ENCODE data around the gene NR1H4. TPM values are rescaled to one million over a fixed set of nuclear protein-coding genes. Genes with fewer than 3 reads are reported as not detected.
"Not testable (repeated sequence)": the region's sequence is repeated elsewhere in the genome, so short reads cannot be mapped to it uniquely, and the experiment has no call there.

Gene NR1H4
- under 1 TPM in 4 of 7 donors, not detected in 3; 0.30 to 0.85 (median 0.84) TPM for total RNA-seq
- polyA plus RNA-seq, result 1 to 10 TPM in 1 of 3 donors, under 1 TPM in 2; 0.18 to 1.1 (median 0.24) TPM
- long read RNA-seq, donor 1, result 0 reads
- long read RNA-seq, donor 2, result 0 reads

DNA sequence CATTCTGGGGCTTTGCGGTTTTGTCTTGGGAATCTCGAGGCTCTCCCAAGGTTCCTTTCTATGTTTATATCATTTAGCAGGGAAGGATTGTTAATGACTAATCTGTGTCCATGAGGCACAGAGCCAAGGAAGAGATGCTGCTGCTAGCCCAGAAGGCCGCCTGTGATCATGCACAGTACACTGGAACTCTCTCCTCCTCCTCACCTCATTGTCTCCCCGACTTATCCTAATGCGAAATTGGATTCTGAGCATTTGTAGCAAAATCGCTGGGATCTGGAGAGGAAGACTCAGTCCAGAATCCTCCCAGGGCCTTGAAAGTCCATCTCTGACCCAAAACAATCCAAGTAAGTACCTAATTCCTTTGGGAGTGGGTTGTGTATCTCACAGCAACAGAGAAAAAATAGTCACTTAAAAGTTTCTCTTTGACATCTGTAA is at the start of gene NR1H4:
Gene NR1H4, plus strand, starts transcription at position 151 of the 435 bp plus-strand sequence. CDS start 19,458 bp downstream, outside the sequence.
- H3K27me3 ChIP-seq (replicated peaks in 1 of 7), result no peaks in the 10 kb centered on the region
- H3K27ac ChIP-seq, result no peak within 1 kb of the TSS
- H3K4me1 ChIP-seq, result no peaks in the 10 kb centered on the region
- 68 to 82% (median 69%) methylated on average over 6 of the region's 6 CpGs for WGBS, 5 donors
- intact Hi-C loops (cut with DNase I; ENCODE audit: low total_unique reads), result no loop called here
- no peaks in the 10 kb centered on the region for H3K36me3 ChIP-seq
- H3K4me3 ChIP-seq, result no peak within 1 kb of the TSS
- DNase-seq, result no peak
- TF ChIP-seq POLR2A (IDR thresholded peaks at IDR 0.05) (no peak), POLR2AphosphoS5 (IDR thresholded peaks at IDR 0.05) (no peak)
- TF ChIP-seq, protein P1, sequence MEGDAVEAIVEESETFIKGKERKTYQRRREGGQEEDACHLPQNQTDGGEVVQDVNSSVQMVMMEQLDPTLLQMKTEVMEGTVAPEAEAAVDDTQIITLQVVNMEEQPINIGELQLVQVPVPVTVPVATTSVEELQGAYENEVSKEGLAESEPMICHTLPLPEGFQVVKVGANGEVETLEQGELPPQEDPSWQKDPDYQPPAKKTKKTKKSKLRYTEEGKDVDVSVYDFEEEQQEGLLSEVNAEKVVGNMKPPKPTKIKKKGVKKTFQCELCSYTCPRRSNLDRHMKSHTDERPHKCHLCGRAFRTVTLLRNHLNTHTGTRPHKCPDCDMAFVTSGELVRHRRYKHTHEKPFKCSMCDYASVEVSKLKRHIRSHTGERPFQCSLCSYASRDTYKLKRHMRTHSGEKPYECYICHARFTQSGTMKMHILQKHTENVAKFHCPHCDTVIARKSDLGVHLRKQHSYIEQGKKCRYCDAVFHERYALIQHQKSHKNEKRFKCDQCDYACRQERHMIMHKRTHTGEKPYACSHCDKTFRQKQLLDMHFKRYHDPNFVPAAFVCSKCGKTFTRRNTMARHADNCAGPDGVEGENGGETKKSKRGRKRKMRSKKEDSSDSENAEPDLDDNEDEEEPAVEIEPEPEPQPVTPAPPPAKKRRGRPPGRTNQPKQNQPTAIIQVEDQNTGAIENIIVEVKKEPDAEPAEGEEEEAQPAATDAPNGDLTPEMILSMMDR (IDR thresholded peaks at IDR 0.05 in 8 of 11, conservative IDR thresholded peaks at IDR 0.05 in 3 of 11), result no peak
- no peaks in the 10 kb centered on the region for H3K9me3 ChIP-seq

DNA sequence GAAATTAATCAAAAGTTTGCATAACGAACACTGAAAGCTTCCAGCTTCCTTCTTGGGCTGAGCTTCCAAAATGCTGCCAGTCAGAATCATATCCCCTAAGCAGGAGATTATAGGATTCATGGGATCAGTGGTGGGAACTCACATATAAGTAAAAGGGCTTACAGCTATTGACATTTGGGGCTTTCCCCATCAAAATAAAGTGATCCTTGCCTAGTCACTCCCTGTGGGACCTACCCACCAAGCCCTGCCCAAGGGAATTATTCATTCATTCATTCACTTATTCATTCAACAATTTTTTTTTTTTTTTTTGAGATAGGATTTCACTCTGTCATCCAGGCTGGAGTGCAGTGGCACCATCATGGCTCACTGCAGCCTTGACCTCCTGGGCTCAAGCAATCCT is 47.5 kb upstream of the NR1H4 start:
- Histone ChIP-seq H3K4me1 (no peaks in the 10 kb centered on the region), H3K27me3 (replicated peaks in 1 of 7) (no peaks in the 10 kb centered on the region), H3K36me3 (no peaks in the 10 kb centered on the region), H3K4me3 (no peak overlapping the region), H3K27ac (no peak overlapping the region), H3K9me3 (peaks cover 0 to 13% (median 6%) of the 10 kb centered on the region in 8 donors)
- DNase-seq, result no peak
- TF ChIP-seq POLR2A (IDR thresholded peaks at IDR 0.05), result no peak
- no peak for TF ChIP-seq POLR2AphosphoS5 (IDR thresholded peaks at IDR 0.05)
- TF ChIP-seq, protein P1 (IDR thresholded peaks at IDR 0.05 in 8 of 11, conservative IDR thresholded peaks at IDR 0.05 in 3 of 11), result no peak
- intact Hi-C loops (cut with DNase I; ENCODE audit: low total_unique reads), result no loop called here
- 21 to 34% (median 24%) methylated on average over 1 of the region's 1 CpG for WGBS, 5 donors

DNA sequence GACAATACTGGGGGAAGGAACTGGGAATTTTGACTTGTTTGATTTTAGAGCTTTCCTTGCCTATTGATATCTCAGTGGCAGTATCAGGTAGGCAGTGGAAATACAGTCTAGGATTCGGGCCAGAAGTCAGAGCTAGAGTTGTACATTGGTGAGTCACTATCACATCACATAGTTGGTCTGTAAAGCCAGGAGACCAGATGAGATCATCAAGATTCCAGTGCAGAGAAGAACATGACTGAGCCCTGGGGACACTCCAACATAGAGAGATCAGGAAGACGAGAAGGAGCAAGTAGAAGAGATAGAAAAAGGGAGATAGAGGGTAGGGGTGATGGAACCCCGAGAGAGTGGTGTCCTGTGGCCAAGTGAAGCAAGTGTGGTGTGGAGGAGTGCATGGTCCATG is 46.6 kb upstream of the NR1H4 start:
- H3K9me3 ChIP-seq, result peaks cover 0 to 13% (median 6%) of the 10 kb centered on the region in 8 donors
- no peak for DNase-seq
- no peak overlapping the region for H3K27ac ChIP-seq
- intact Hi-C loops (cut with DNase I; ENCODE audit: low total_unique reads), result no loop called here
- no peaks in the 10 kb centered on the region for H3K4me1 ChIP-seq
- H3K27me3 ChIP-seq (replicated peaks in 1 of 7), result no peaks in the 10 kb centered on the region
- no peak for TF ChIP-seq POLR2AphosphoS5 (IDR thresholded peaks at IDR 0.05)
- no peak overlapping the region for H3K4me3 ChIP-seq
- 64 to 79% (median 71%) methylated on average over 3 of the region's 3 CpGs for WGBS, 5 donors
- H3K36me3 ChIP-seq, result no peaks in the 10 kb centered on the region

DNA sequence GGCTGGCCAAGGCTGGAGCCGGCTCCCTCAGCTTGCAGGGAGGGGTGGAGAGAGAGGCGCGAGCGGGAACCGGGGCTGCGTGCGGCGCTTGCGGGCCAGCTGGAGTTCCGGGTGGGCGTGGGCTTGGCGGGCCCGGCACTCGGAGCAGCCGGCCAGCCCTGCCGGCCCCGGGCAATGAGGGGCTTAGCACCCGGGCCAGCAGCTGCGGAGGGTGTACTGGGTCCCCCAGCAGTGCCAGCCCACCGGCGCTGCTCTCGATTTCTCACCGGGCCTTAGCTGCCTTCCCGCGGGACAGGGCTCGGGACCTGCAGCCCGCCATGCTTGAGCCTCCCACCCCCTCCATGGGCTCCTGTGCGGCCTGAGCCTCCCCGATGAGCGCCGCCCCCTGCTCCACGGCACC is 43.4 kb upstream of the NR1H4 start:
- H3K36me3 ChIP-seq; H3K9me3 ChIP-seq; intact Hi-C loops (cut with DNase I; ENCODE audit: low total_unique reads); H3K4me1 ChIP-seq; DNase-seq; H3K27ac ChIP-seq; H3K4me3 ChIP-seq; H3K27me3 ChIP-seq (replicated peaks in 1 of 7): not testable (repeated sequence)
- 93 to 97% (median 95%) methylated on average over 4 to 32 of the region's 32 CpGs for WGBS, 5 donors

DNA sequence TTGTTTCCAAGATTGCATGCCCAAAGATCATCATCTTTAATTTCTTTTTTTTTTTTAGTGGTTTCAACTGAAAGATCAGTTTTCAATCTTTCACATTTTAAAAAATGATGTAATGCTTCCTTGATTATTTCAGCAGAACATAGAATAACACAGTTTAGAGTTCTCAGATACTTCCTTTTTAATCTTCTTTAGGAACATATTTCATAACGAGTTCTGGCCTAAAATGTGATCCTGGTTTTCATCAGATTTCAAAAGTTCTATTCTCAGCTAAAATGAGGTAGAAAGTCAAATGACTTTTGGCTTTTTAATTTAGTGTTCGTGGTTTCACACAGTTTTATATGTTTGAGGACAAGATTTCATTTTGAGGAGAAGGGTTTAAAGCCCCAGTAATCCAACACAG is 40.0 kb upstream of the NR1H4 start:
- whole genome bisulfite sequencing, 5 donors, result 17 to 43% (median 23%) methylated on average over 2 of the region's 2 CpGs

More for the DNA sequence above, 40.0 kb upstream of the NR1H4 start:
- DNase-seq, result no peak
- H3K36me3 ChIP-seq, result no peaks in the 10 kb centered on the region
- peaks cover 0 to 5% (median 0%) of the 10 kb centered on the region in 8 donors for H3K9me3 ChIP-seq
- TF ChIP-seq, protein P1 (IDR thresholded peaks at IDR 0.05 in 8 of 11, conservative IDR thresholded peaks at IDR 0.05 in 3 of 11), result no peak
- TF ChIP-seq POLR2AphosphoS5 (IDR thresholded peaks at IDR 0.05) (no peak), POLR2A (IDR thresholded peaks at IDR 0.05) (no peak)
- H3K4me1 ChIP-seq, result peaks cover 0 to 4% (median 0%) of the 10 kb centered on the region in 6 donors
- peak overlapping the region in 4 of 8 donors; percentile 36 to 60 (median 50) for H3K27ac ChIP-seq
- intact Hi-C loops (cut with DNase I; ENCODE audit: low total_unique reads), result no loop called here
- H3K27me3 ChIP-seq (replicated peaks in 1 of 7), result no peaks in the 10 kb centered on the region
- H3K4me3 ChIP-seq, result no peak overlapping the region

Measured in spleen (tissue), 13 donors.